GM21786 (cell line): Measurements from ENCODE around the gene ROR2.

Source experiments
- ATAC-seq: cut with Tn5 transposase; IDR thresholded peaks from one replicate; pipeline ENCODE4 v1.9.1; 2021; ENCODE audit not compliant: unreplicated experiment

ROR2 gene

DNA sequence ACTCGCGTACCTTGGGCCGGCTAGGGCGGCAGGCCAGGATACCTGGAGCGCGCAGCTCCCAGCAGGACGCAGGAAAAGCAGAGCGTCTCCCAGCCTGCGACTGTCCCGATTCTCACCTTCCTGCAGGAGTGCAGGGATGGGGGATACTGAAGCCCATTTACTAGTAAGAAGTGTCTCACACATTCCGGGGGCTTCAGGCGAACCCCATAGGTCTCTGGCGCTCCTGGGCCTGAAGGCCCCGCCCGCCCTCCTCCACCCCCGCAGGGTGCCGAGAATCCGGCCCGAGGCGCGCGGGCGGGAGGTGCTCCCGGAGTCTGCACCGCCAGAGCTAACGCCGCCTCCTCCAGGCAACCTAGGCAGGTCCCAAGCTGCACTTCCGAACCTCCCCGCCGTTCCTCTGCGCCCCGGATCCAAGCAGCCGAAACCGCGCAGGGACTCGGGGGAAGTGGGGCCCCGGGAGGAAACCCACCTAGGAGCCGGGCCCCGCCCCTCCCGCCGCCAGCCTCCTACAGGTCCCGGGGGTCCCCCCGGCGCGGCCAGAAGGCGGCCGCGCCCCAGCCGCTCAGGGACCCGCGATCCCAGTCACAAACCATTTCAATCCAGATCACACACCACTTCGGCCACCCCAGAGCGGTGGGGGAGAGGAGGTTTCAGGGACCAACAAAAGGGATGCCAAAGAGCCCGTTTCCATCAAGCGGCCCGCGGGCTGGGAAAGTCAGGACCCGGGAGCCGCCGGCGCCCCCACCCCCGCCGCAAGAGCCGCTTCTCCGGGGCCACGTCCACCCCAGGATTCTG is 1.2 kb downstream of the ROR2 start:
- no peak for ATAC-seq

DNA sequence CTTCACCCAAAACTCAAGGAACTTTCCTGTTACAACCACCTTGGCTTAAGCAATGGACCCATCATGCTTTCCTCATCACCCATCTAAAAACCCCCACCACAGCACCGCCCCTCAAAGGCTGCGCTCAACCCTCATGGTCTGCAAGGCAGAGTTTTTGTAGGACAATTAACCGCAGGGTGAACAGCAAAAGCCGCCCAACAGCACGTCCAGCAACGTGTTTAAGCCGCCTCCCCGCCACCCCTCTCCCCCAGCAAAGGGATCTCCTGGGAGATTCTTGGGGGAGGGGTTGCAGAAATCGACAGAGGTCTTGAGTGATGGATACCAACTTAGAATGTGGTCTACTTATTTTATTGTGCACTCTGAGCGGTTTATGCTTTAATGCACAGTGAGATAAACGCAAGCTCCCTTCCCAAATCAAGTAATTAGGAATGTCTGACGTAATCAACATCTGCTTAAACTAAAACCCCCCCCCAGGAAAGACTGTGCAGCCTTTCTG is 1.9 kb downstream of the ROR2 start:
- no peak for ATAC-seq

DNA sequence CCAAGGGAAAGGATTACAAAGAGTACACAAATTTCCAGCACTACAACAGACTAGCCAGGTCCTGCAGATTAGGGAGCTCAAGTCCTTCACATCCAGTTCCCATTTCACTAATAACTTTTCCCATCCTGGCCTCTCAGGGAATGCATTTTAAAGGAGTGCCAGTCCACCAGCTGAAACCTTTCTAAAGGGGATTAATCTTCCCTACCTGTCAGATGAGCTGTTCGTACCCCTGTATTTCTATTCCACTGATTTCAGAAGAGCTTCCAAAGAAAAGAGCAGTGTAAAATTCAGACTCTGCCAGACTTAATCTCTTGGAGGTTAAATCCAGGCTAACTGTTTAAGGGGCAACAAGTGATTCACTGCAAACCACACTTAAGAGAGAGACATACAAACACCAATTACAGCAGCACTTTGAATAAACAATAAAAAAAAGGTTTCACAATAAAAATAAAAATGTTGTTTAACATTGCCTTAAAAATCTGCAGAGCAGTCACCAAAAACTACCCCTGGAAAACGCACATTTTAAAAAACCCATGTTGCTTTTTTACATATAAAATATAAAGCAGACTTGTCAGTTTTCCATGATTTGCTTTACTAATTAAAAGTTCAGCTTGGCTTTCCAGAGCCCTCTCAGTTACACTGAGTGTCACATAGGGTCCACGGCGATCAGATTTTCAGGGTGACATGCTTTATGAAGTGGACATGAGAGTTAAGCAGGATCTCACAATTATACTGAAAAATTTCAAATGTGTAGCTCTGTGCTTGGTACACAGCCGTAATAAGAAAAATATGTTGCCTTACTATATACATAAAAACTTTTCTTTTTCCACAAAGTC is 3.2 kb downstream of the ROR2 start:
- ATAC-seq, result no peak

DNA sequence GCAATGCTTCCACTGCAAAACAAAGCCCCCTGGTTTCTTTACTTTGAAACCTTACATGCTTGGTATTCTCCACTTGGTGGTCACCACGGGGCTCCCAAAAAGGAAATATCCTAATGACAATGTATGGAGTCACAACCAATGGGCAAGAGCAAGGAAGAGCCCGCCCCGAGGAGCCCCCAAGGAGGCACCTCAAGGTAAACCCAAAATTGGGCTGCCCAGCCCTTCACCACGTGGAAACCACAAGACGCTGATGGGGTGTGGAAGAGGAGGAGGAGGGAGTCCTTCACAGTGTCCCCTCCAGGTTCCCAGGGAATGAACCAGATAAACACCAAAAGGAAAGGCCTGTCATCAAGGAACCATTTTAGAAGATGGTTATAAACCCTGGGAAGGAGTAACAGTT is 3.8 kb downstream of the ROR2 start:
- ATAC-seq, result no peak

DNA sequence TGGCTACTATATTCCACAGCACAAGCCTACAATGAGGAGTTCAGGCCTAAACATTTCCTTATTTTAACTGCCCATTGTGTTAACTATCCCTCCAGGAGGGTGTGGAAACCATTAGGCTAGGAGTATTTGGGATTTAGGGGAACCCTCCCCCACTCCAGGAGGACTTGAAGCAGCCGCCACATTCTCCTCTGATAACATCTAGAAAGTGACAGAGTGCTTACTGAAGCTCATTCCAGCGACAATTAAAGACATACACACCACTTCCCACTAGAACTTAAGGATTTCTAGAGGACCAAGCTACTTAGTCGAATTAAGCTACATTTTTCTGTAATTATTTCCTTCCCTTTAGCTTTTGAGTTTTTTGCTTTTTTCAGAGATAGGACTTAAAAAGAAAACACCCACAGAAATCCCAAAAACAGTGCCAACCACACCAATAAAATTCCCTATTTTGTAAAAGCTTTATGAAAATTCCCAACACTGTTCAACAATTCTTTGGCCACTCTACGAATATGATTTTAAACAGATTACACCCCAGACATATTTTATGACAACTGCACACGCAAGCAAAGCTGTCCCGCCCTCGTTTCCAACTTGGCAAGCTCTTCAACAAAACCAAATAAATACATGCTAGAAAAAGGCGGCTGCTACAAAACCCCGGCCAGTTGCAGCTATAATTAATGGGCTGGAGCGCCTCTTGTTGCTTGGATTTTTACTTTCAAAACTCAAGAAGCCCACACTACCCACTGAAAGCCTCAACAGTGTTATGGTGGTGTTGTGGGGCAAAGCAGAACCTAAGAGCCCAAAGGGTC is 4.5 kb downstream of the ROR2 start:
- ATAC-seq, result no peak

DNA sequence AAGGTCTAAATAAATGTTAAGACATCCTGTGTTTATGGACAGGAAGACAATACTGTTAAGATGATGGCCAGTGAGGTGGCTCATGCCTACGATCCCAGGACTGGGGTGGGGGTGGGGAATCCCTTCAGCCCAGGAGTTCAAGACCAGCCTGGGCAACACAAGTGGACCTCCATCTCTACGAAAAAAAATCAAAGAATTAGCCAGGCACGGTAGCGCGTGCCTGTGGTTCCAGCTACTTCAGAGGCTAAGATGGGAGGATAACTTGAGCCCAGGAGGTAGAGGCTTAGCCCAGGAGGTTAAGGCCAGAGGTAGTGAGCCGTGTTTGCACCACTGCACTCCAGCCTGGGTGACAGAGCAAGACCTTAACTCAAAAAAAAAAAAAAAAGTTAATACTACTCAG is 5.3 kb downstream of the ROR2 start:
- no peak for ATAC-seq

DNA sequence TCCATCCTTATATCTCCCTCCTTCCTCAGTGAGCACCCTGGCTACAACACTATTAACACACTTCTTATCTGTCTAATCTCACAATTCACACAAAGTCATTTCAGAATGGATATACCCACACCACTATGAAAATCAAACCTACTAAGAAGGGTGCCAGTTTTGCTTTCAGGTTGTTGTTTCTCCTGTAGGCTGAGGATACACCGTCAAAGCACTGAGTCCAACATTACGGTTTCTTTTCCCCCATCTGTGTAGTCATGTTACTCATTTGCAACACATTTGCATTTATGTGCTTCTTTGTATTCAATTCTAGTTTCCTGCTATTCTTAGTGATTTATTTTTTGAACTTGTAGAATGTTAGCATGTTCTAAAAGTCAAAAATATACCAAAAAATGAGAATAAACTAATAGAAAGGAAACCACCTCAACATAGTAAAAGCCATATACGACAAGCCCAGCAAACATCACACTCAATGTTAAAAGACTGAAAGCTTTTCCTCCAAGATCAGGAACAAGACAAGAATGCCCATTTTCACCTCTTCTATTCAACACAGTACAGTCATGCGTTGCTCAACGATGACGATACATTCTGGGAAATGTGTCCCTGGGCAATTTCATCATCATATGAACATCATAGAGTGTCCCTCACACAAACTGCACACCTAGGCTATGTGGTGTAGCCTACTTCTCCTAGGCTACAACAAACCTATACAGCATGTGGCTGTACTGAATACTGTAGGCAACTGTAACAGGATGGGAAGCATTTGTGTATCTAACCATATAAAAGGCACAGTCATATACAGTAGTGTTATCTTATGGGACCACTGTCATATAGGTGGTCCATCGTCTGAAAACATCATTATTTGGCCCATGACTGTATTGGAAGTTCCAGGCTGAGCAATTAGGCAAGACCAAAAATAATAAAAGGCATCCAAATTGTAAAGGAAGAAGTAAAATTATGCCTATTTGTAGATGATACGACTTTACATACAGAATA is 6.3 kb downstream of the ROR2 start:
- ATAC-seq, result no peak

DNA sequence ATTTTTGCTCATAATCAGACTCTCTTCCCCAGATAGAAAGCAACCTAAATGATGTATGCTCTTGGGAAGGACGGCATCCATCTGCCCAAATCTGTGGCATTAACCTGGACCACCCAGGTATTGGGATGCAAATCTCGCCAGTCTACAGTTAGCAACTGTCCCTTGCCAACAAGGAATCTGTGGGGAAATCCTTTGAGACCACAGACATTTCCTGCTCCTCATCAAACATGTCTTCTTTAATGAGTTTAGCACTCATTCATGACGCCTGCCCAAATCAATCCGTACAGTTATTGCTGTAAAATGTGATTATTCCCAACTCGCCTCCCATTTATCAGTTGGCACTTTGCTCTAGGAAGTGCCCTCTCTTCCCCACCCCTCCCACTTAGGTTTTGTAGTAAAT is 7.8 kb downstream of the ROR2 start:
- ATAC-seq, result no peak

DNA sequence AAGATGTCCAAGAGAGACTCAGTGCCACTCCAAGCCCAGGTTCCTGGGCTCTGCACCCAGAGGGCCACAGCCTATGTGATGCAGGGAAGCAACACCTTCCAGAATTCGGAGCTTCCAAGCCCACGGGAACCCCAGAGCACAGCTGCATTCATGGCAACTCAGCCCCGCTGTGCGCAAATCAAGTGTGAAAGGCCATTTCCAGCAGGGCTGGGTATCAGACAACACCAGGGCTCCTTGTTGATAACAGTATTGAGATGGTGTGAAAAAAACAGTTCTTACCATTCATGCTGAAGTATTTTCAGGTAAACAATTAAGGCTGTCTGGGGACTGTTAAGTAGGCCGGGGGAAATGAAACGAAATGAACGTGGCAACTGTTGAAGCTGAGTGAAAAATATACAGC is 10.1 kb downstream of the ROR2 start:
- ATAC-seq, result no peak

DNA sequence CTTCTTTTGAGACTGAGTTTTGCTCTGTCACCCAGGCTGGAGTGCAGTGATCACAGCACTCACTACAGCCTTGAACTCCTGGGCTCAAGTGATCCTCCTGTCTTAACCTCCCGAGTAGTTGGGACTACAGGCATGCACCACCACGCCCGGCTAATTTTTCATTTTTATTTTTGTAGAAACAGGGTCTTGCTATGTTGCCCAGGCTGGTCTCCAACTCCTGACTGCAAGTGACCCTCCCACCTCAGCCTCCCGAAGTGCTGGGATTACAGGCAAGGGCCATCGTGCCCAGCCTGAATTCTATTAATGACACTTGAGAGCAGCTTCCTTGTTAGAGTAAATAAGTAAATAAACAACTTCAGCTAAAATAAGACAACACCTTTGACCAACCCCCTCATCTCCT is 12.3 kb downstream of the ROR2 start:
- ATAC-seq, result no peak

DNA sequence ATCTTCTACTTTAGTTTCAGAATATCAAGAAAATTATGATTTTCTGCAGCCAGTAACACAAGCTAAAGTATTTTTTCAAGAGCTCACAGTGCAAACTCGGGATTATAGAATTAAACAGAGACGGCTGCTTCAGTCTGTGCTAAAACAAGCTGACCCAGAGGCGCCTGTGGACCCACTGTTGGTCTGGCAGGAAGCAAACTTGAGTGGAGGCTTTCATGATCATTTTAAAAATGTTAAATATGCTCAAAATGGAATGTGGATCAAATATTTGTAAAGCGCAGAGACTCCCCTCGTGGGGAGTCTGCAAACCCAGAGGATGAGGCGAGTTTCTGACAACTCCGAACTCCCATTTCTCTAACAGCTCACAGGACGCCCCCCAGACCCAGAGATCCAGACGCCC is 13.0 kb downstream of the ROR2 start:
- no peak for ATAC-seq

DNA sequence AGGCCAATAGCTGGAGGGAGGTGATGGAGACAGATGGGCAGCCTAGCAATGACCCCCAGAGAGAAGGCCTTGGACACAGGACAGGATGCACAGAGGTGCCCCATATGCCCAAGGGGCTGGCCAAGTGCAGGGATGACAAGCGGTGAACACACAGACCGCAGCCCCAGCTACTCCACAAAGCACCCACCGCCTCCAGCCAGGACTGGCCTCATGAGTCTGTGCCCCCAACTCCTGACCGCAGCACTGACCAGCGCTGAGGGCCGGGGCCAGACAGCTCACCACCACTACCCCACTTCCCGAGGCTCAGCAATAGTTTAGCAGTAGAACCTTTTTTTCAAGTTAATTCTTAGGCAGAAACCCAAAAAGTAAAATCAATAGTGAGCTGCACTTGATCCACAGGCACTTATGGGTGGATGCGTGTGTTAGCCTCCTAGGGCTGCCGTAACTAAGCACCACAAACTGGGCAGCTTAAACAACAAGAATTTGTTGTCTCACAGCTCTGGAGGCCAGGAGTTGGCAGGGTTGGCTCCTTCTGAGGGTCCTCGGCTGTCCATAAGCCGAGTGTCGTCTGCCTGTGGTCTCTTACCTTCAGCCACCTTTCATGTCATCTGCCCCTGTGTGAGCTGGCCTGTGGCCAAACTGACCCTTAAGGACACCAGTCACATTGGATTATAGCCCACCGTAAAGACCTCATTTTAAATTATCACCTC is 14.1 kb downstream of the ROR2 start:
- ATAC-seq, result no peak

DNA sequence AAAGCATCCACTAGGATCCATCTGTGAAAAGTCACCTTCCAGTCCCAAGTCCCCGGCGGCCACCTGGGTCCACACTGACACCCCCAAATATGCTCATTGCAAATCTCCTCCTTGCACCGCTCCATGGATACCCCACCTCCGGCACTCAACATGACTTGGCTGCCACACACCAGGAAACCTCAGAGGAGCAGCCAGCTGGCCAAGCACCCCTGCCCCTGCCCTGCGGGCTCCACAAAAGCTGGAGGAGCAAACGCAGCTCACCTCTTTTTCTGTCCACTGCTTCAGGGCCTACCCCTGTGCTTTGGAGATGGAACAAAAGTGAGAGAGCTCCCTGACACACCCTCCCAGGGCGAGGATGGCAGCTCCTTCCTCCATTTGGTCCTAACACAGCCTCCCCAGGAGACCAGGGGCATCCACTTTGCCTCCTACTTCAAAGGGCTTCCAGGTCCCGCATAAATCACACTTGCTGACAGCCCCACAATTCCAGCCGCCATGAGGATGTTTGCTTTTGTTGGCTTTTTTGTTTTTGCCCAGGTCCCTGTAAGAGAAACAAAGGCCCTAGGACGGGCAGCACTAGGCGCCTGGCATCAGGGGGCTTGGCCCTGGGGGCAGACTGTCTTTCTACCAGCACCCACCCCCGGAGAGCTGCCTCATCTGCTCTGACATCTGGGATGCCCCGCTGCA is 14.8 kb downstream of the ROR2 start:
- no peak for ATAC-seq

DNA sequence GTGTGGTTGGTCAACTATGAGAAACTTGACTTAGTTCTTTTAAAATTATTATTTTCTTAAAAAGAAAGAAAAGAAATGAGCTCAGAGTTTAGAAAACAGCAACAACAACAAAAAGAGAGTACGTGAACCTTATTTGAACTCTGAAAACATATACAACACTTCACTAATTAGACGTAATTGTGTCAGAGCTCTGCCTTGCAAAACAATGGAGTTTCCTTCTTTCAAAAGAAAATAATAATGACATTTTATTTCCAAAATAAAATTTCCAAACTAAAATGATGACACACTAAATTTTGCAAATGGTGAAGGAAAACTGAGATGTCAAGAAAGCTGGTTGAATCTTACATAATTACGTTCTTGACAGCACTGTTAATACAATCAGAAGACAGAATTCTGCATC is 15.4 kb downstream of the ROR2 start:
- no peak for ATAC-seq

DNA sequence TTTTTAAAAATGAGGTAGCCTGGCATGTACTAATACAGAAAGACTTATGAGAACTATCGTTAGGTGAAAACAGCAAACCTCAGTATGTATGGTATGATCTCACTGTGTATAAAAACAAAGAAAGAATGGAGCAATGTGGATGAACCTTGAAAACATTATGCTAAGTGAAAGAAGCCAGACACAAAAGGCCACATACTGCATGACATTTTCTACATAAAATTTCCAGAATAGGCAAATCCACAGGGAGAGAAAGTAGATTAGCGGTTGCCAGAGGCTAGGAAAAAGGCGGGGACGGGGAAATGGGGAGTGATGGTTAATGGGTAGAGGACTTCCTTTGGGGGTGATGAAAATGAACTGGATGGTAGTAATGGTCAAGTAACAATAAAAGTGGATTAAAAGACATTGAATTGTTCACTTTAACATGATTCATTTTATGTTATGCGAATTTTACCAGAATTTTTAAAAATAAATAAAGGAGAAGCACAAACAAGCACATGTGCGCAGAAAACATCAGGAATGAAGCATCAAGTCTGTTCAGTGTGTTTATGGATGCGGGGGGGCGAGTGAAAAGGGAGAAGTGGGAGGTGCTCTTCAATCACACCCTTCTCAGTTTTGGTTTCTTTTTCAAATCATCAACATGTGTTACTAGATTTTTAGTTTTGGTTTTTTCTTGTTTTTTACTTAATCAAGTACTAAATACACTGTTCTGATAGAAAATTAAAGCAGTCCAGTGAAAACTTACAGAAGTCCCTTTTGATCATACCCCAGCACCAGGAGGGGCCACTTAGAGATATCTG is 16.3 kb downstream of the ROR2 start:
- ATAC-seq, result no peak

DNA sequence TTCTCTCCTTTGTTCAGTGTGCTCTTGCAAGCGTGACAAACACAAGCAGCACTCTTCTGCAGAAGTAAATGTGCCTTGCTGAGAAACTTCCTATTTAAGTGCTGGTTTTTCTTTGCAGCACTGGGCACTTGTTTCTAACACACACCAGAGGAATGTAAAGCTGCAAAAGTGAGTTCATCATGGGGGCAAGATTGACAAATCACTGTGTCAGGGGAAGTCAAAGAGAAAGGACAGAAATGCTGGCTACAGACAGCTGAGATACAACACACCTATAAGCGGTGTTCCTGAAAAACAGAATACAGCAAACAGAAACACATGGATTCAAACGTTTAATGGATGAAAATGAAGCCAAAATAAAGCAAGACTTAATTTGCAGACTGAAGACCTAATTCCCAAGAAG is 19.6 kb downstream of the ROR2 start:
- ATAC-seq, result no peak

DNA sequence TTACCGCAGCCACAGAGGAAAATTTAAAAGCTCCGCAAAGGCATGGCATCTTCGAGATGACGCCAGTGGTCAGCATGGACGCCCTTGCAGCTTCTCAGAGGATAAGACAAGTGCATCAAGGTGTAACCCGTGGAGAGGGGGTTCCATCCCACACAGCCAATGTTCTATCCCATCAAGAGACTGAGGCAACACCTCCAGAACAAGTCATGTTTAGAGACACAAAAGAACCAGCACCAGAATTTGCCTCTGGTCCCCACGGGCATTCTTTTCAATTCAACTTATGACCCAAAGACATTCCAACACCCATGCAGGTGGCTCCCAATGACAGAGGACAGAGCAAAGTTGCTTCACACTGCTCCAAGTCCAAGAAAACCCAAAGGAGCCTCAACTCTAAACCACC is 20.7 kb downstream of the ROR2 start:
- no peak for ATAC-seq

DNA sequence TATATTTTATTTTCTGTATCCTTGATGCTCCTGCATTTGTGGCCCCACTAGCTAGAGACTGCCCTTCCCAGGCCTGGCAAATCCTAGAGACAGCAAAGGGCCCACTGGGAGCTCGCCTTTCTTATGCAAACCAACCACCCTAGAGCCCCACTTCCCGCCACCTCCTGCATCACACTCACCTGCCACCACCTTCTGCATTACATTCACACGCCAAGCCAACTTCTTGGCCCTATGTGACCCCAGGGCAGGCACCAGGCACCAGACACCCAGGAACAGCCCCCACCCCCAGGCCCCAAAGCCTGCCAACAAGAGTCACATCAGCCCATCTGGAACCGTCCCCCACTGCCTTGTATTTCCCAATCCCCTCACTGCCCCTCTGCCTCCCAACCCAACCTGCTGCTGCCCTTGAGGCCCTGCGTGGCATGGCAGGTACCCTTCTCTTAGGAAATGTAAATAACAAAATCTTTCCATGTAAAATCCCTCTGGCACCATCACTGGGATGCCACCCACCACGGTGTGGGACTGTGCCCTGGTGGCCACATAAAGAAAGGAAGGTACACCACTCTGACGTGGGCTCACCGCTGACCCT is 22.0 kb downstream of the ROR2 start:
- no peak for ATAC-seq
